Measurements from ENCODE around the gene MAT2A. TPM values are rescaled to one million over a fixed set of nuclear protein-coding genes. Genes with fewer than 3 reads are reported as not detected.

Gene MAT2A
- total and polyA plus RNA-seq, 9 of the 15 experiments (the other 6 are each of a cell fraction or from before 2014, with no cell fraction given): 130 to 1,027 (median 240) TPM

DNA sequence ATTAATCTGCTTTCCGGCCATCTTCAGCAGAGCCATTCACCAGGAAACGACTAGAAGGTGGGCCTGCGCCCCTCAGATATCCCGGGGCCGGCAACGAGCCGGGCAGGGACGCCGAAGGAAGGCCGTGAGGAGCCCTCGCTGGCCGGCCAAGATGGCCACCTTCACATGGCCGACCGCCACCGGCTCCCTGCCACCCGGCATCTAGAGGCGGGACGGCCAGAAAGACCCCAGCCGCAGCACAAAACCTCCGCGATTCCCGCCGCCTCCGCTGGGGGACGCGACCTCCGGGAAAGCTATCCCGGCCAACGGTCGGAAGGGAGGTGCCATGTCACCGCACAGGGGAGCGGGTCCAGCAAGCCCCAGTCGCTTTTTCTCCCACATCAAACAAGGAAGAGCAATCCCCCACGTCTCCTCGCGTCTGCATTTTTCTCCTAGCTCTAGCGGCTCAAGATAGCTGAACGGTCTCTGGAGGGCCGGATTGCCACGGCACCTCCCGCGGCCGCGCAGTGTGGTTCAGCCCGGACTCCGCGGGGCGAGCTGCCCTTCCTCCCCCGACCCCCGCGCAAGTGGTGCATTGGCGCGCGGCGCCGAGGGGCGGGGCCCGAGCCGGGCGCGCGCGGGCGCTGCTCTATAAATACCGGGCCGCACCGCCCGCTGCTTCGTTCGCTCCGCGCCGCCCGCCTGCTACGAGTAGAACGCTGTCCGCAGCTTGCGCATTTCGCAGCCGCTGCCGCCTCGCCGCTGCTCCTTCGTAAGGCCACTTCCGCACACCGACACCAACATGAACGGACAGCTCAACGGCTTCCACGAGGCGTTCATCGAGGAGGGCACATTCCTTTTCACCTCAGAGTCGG, at the start of gene MAT2A (continued):
- no peak for TF ChIP-seq CHD7 (IDR thresholded peaks at IDR 0.05; ENCODE audit: low read depth, low read length)
- TF ChIP-seq GMEB1 (CRISPR knock-in tag; IDR thresholded peaks at IDR 0.05): no peak; the same call in 1 of the 2 replicates
- TF ChIP-seq TEAD1 (CRISPR knock-in tag; IDR thresholded peaks at IDR 0.05): peak in 1 of 2 experiments; percentile 62; a peak in 2 of 4 replicates
- TF ChIP-seq EP300 (IDR thresholded peaks at IDR 0.05; ENCODE audit: low read length): peak; percentile 70
- no peak; the same call in 1 of the 2 replicates for TF ChIP-seq ZNF766 (CRISPR knock-in tag; conservative IDR thresholded peaks at IDR 0.05)
- TF ChIP-seq, protein P1, sequence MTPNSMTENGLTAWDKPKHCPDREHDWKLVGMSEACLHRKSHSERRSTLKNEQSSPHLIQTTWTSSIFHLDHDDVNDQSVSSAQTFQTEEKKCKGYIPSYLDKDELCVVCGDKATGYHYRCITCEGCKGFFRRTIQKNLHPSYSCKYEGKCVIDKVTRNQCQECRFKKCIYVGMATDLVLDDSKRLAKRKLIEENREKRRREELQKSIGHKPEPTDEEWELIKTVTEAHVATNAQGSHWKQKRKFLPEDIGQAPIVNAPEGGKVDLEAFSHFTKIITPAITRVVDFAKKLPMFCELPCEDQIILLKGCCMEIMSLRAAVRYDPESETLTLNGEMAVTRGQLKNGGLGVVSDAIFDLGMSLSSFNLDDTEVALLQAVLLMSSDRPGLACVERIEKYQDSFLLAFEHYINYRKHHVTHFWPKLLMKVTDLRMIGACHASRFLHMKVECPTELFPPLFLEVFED (CRISPR knock-in tag; conservative IDR thresholded peaks at IDR 0.05): 0 out of 2 replicates have a peak, but pooled peaks have one; percentile 42
- no peak for TF ChIP-seq TBP (optimal IDR thresholded peaks at IDR 0.05; ENCODE audit: low read depth, low read length)
- no peak for TF ChIP-seq IRF9 (tag; IDR thresholded peaks at IDR 0.05)
- peak; percentile 53 for TF ChIP-seq SOX6 (IDR thresholded peaks at IDR 0.05)
- no peak for TF ChIP-seq SMARCA5 (IDR thresholded peaks at IDR 0.05)
- TF ChIP-seq POLR2A (conservative IDR thresholded peaks at IDR 0.05): peak; percentile 100
- peak; percentile 99 for TF ChIP-seq CHD1 (IDR thresholded peaks at IDR 0.05; ENCODE audit: low read length)

Measured in K562 (cell line).